ENCODE data around the gene NTRK2.
A peak's percentile ranks its signal among the peaks of the same experiment; 100 is the strongest.

The NTRK2 gene

GRCh38 chr9:84999788-85000187 is 330.3 kb downstream of the NTRK2 start:
- peaks cover 5 to 12% of the 10 kb centered on the region in 2 donors for H3K9me3 Mint-ChIP-seq
- ATAC-seq (replicated peaks) (no peak), DNase-seq (no peak)
- peaks cover 0 to 2% of the 10 kb centered on the region in 2 donors for H3K36me3 Mint-ChIP-seq
- no peak overlapping the region for H3K27ac Mint-ChIP-seq
- H3K4me3 Mint-ChIP-seq: no peak overlapping the region
- no peaks in the 10 kb centered on the region for H3K4me1 Mint-ChIP-seq
- H3K27me3 Mint-ChIP-seq: no peaks in the 10 kb centered on the region

- no peak for ATAC-seq (replicated peaks)
- H3K27me3 Mint-ChIP-seq: peaks cover 0 to 5% of the 10 kb centered on the region in 2 donors
These were observed 332.4 kb downstream of the NTRK2 start for GRCh38 chr9:85001925-85002324.

DNA sequence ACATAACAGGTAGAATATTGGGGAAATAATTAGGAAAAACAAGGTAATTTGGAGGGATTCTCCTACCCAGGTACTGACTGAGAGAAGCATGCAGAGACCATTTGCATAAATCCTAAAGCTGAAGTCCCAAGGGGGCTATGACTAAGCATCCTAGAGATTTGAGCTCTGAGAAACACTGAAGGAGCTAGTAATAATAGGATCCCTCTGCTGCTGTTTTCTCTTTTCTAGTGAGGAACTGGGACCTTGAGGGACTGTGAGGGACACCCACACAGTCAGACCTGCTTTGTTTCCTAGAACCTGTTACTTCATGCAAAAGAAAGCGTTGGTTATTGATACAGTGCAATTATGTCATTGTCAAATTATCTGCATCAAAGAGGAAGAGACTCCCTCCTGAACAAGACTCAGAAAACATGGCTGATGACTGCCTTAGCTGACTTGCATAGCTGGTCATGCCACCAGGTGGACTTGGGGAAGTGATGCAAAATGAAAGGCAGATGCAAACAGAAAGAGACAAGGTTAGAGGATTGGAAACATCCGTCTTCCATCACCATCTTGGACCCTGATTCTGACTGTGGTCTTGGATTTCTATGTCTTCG is 335.4 kb downstream of the NTRK2 start:
- no peak for DNase-seq
- peak; percentile 67 to 82 for ATAC-seq (replicated peaks)
- H3K27ac Mint-ChIP-seq: no peak overlapping the region
- H3K4me1 Mint-ChIP-seq: no peaks in the 10 kb centered on the region
- H3K27me3 Mint-ChIP-seq: peaks cover 0 to 7% of the 10 kb centered on the region in 2 donors
- H3K9me3 Mint-ChIP-seq: peaks cover 7 to 12% of the 10 kb centered on the region in 2 donors
- no peak overlapping the region for H3K4me3 Mint-ChIP-seq
- peaks cover 0 to 2% of the 10 kb centered on the region in 2 donors for H3K36me3 Mint-ChIP-seq

More at GRCh38 chr9:85001925-85002324, 332.4 kb downstream of the NTRK2 start:
- peaks cover 5 to 12% of the 10 kb centered on the region in 2 donors for H3K9me3 Mint-ChIP-seq
- H3K4me3 Mint-ChIP-seq: no peak overlapping the region
- H3K36me3 Mint-ChIP-seq: peaks cover 0 to 2% of the 10 kb centered on the region in 2 donors
- DNase-seq: no peak
- no peaks in the 10 kb centered on the region for H3K4me1 Mint-ChIP-seq
- H3K27ac Mint-ChIP-seq: no peak overlapping the region

GRCh38 chr9:85007748-85008147 is 338.2 kb downstream of the NTRK2 start:
- H3K4me1 Mint-ChIP-seq: no peaks in the 10 kb centered on the region
- H3K27me3 Mint-ChIP-seq: peaks cover 0 to 7% of the 10 kb centered on the region in 2 donors
- H3K36me3 Mint-ChIP-seq: no peaks in the 10 kb centered on the region
- no peak overlapping the region for H3K27ac Mint-ChIP-seq
- no peak for DNase-seq
- no peak overlapping the region for H3K4me3 Mint-ChIP-seq
- H3K9me3 Mint-ChIP-seq: peaks cover 0 to 2% of the 10 kb centered on the region in 2 donors
- no peak for ATAC-seq (replicated peaks)

GRCh38 chr9:85008215-85008614 is 338.7 kb downstream of the NTRK2 start:
- no peak for ATAC-seq (replicated peaks)
- Mint-ChIP-seq H3K36me3 (no peaks in the 10 kb centered on the region), H3K4me1 (no peaks in the 10 kb centered on the region), H3K9me3 (peaks cover 0 to 2% of the 10 kb centered on the region in 2 donors), H3K27ac (no peak overlapping the region), H3K4me3 (no peak overlapping the region), H3K27me3 (peaks cover 0 to 7% of the 10 kb centered on the region in 2 donors)
- DNase-seq: no peak

DNA sequence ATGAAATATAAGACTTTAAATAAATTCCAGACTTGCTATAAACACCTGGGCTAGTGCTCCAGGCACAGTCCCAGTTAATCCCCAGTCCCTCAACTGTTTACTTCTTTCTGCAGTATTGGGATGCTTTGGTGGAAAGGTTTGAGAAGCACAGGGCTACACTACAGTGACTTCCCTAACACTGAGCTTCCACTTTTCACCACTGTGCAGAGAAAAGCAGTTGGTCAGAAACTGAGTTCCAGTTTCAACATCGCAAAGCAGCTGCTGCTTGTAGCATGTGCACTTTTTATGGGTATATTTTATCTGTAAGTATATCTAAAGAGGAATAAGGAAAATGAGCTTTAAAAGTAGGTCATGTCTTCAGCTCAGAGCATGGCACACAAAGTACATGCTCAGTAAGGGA is 339.7 kb downstream of the NTRK2 start:
- Mint-ChIP-seq H3K27me3 (peaks cover 0 to 7% of the 10 kb centered on the region in 2 donors), H3K4me1 (no peaks in the 10 kb centered on the region), H3K9me3 (peaks cover 0 to 2% of the 10 kb centered on the region in 2 donors), H3K36me3 (no peaks in the 10 kb centered on the region), H3K4me3 (no peak overlapping the region), H3K27ac (no peak overlapping the region)
- no peak for DNase-seq
- peak; percentile 57 to 58 for ATAC-seq (replicated peaks)

DNA sequence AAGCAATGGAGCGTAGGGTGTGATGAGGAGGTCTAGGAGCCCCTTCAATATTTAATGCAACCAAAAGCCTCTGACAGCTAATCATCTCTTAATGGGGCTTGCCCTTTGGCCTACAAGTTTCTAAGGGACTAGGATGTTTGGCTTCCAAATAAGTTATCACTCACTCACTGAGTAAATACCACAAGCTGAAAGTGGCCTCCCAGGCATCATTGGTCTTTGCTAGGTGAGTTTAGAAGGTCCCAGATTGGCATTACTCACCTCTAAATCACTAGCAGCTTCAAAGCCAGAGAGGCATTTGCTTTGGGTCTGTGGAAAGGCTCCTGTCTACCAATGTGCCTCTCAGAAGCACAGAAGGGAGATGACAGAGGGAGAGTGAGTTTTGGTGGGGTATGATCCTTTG is 344.2 kb downstream of the NTRK2 start:
- DNase-seq: no peak
- Mint-ChIP-seq H3K4me1 (no peaks in the 10 kb centered on the region), H3K9me3 (peaks cover 0 to 2% of the 10 kb centered on the region in 2 donors), H3K4me3 (no peak overlapping the region), H3K27ac (no peak overlapping the region), H3K27me3 (no peaks in the 10 kb centered on the region), H3K36me3 (no peaks in the 10 kb centered on the region)
- ATAC-seq (replicated peaks): no peak

- no peak overlapping the region for H3K27ac Mint-ChIP-seq
- ATAC-seq (replicated peaks) (no peak), DNase-seq (no peak)
- H3K27me3 Mint-ChIP-seq: no peaks in the 10 kb centered on the region
- H3K4me3 Mint-ChIP-seq: no peak overlapping the region
- H3K36me3 Mint-ChIP-seq: no peaks in the 10 kb centered on the region
- no peaks in the 10 kb centered on the region for H3K4me1 Mint-ChIP-seq
- H3K9me3 Mint-ChIP-seq: peaks cover 0 to 2% of the 10 kb centered on the region in 2 donors
These were observed 344.8 kb downstream of the NTRK2 start for GRCh38 chr9:85014292-85014691.

DNA sequence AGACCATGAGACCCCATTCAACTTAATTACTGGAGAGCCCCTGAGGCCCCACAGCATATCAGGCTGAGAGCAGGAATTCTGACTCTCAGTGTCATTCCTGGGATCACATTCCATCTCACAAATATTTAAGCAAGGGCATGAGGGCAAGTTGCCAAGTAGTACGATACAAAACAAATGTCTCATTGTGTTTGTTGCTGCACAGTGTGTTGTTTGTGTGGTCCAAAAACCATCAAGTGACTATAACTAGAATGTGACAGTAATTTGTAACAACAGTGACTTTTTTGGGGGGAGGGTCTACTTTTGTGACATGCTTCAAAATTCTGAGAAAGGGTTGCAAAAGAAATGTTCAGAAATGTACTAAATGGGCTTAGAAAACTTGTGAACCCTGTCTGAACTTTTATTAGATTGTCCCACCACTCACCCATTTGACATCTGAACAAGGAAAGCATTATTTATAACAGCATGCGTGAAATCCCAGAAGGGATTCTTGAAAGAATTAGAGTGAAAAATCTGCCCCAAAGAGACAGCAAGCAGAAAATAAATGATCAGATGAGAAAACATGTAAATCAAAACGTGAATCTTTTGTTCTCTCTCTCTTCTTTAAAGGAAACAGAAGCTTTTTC is 347.0 kb downstream of the NTRK2 start:
- no peak overlapping the region for H3K4me3 Mint-ChIP-seq

DNA sequence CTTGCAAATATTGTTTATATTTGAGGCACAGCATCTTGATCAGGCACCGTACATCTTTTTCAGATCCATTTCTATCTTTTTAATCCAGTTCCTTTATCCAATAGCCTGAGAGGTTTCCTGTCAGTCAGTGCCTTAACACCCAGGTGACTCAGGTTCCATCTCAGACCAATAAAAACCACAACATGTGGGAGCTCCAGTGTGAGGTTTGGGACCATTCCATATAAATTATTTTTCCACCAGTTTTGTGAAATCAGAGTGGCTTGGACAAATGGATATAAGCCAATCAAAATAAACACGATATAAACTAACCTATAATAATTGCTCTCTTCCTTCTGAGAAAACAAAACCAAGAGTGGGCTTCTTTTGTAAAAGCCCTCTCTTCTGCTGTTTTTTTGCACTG is 351.3 kb downstream of the NTRK2 start:
- Mint-ChIP-seq H3K27me3 (no peaks in the 10 kb centered on the region), H3K9me3 (no peaks in the 10 kb centered on the region), H3K27ac (no peak overlapping the region), H3K36me3 (no peaks in the 10 kb centered on the region), H3K4me1 (no peaks in the 10 kb centered on the region), H3K4me3 (no peak overlapping the region)
- DNase-seq: no peak
- no peak for ATAC-seq (replicated peaks)

More for the DNA sequence above, 347.0 kb downstream of the NTRK2 start:
- Mint-ChIP-seq H3K36me3 (no peaks in the 10 kb centered on the region), H3K4me1 (no peaks in the 10 kb centered on the region), H3K27me3 (no peaks in the 10 kb centered on the region), H3K9me3 (peaks cover 0 to 2% of the 10 kb centered on the region in 2 donors), H3K27ac (no peak overlapping the region)
- DNase-seq: no peak
- no peak for ATAC-seq (replicated peaks)

- Mint-ChIP-seq H3K4me3 (no peak overlapping the region), H3K27ac (no peak overlapping the region), H3K4me1 (no peaks in the 10 kb centered on the region), H3K27me3 (no peaks in the 10 kb centered on the region), H3K9me3 (no peaks in the 10 kb centered on the region), H3K36me3 (no peaks in the 10 kb centered on the region)
- DNase-seq: no peak
- no peak for ATAC-seq (replicated peaks)
These were observed 352.2 kb downstream of the NTRK2 start for GRCh38 chr9:85021686-85022085.

DNA sequence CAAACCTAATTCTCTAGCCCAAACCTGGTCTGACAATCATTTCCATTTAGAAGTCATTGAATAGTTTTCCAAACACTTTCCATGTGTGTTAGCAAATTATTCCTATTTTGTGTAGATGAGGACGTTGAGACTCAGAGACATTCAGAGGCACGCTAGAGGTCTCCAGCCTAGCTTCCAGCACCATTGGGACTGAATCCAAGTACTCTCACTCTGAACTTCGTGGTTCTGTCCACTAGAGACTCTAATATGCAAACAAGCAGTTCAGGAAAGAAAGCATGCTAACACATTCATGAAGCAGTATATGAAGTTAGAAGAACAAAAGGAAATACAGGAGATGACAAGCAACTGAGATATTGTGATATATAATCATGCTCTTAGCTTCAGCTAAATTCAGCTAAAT is 354.8 kb downstream of the NTRK2 start:
- Mint-ChIP-seq H3K36me3 (no peaks in the 10 kb centered on the region), H3K9me3 (peaks cover 0 to 8% of the 10 kb centered on the region in 2 donors), H3K4me3 (no peak overlapping the region), H3K4me1 (no peaks in the 10 kb centered on the region), H3K27ac (no peak overlapping the region), H3K27me3 (no peaks in the 10 kb centered on the region)
- DNase-seq: no peak
- no peak for ATAC-seq (replicated peaks)

DNA sequence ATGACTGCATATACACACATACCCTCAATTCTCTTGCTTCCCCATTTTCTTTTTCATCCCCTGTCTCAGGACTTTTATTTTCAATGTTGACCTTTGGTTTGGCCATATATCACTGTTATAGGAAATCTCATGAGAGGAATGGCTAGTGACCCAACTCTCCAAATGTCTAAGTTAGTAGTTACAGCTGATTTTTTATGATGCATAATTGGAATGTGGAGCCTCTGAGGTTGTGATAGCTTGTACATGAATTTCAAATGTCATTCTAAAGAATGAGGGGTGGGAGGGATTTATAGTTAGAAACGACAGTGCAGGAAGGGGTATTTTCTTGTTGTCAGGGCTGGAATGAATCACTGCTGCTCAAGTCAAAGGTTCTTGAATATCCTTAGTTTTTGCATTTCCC is 356.1 kb downstream of the NTRK2 start:
- Mint-ChIP-seq H3K9me3 (peaks cover 0 to 8% of the 10 kb centered on the region in 2 donors), H3K27ac (no peak overlapping the region), H3K27me3 (no peaks in the 10 kb centered on the region), H3K4me3 (no peak overlapping the region), H3K36me3 (no peaks in the 10 kb centered on the region), H3K4me1 (no peaks in the 10 kb centered on the region)
- ATAC-seq (replicated peaks) (no peak), DNase-seq (no peak)

DNA sequence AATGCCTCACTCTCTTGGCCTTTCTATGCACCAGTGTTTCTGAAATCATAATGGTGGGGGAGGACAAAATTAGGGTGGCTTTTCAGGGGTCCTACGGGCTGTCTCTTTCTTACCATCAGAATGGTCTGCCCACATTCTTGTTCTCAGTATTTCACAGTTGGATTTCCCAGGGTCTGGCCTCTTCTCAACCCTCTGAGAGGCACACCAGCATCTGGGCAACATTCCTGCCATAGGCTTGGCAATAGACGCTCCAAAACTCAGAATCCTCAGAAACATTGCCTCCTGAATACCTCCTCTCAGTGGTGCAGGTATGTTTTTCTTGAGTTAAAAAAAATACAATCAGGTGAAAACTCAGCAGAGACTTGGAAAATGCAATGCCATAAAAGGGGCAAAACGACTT is 358.3 kb downstream of the NTRK2 start:
- Mint-ChIP-seq H3K9me3 (peaks cover 2 to 8% of the 10 kb centered on the region in 2 donors), H3K4me1 (no peaks in the 10 kb centered on the region), H3K36me3 (no peaks in the 10 kb centered on the region), H3K27me3 (no peaks in the 10 kb centered on the region), H3K4me3 (no peak overlapping the region), H3K27ac (no peak overlapping the region)
- no peak for DNase-seq
- no peak for ATAC-seq (replicated peaks)

GRCh38 chr9:85030316-85030715 is 360.8 kb downstream of the NTRK2 start:
- Mint-ChIP-seq H3K36me3 (no peaks in the 10 kb centered on the region), H3K27me3 (no peaks in the 10 kb centered on the region), H3K9me3 (peaks cover 4 to 8% of the 10 kb centered on the region in 2 donors), H3K4me1 (no peaks in the 10 kb centered on the region), H3K4me3 (no peak overlapping the region), H3K27ac (no peak overlapping the region)
- ATAC-seq (replicated peaks): no peak
- no peak for DNase-seq
